IMR-90 (cell line): ENCODE data around the gene COQ8A. TPM values are rescaled to one million over a fixed set of nuclear protein-coding genes. Genes with fewer than 3 reads are reported as not detected.

Experiments used
- ATAC-seq: fragments of 200-7000 bp; cut with Tn5 transposase; 2 replicates; pipeline ENCODE4 v1.9.1; 2020; ENCODE audit warnings: low read depth, mild to moderate bottlenecking, moderate library complexity
- BruUV-seq: library from RNA; stranded (reverse); fragments of 400-500 nt; replicated peaks from 2 replicates; lab custom pipeline; 2021; lab: Mats Ljungman, UMichigan
- CTCF ChIA-PET: fragments of 300-600 bp; formaldehyde crosslinking; extraction: SDS; loops from one replicate; lab custom pipeline; 2021; ENCODE audit warnings: antibody characterized with exemption; lab: Yijun Ruan, JAX
- POLR2A ChIA-PET: fragments of 300-600 bp; sonication (Branson Sonifier 250); formaldehyde crosslinking; loops from one replicate; lab custom pipeline; 2022; ENCODE audit warnings: antibody characterized with exemption; ENCODE audit not compliant: unreplicated experiment; lab: Charles Lee
- DNase-seq: peaks from one replicate; pipeline ENCODE4 v3.0.0; 2013
- H2AFZ ChIP-seq: replicated peaks from 2 replicates; pipeline ENCODE3; 2013; ENCODE audit warnings: low read length, mild to moderate bottlenecking; ENCODE audit not compliant: poor library complexity
- H2AK5ac ChIP-seq: 2 replicates; pipeline ENCODE4 v1.6.1; 2013; ENCODE audit warnings: low read depth, low read length, inconsistent platforms
- H2AK9ac ChIP-seq: replicated peaks from 2 replicates; pipeline ENCODE3; 2013; ENCODE audit warnings: mild to moderate bottlenecking, low read depth, low read length, moderate library complexity; ENCODE audit not compliant: poor library complexity
- H2BK120ac ChIP-seq: 2 replicates; pipeline ENCODE4 v1.6.1; 2013; ENCODE audit warnings: low read depth, low read length, inconsistent platforms
- H2BK15ac ChIP-seq: 3 replicates; pipeline ENCODE4 v1.6.1; 2013; ENCODE audit warnings: low read depth, low read length, inconsistent platforms
- H2BK20ac ChIP-seq: 2 replicates; pipeline ENCODE4 v1.6.1; 2013; ENCODE audit warnings: low read depth, mild to moderate bottlenecking, inconsistent platforms, low read length, moderate library complexity
- H2BK5ac ChIP-seq: 2 replicates; pipeline ENCODE4 v1.6.1; 2013; ENCODE audit warnings: mild to moderate bottlenecking, low read depth, low read length, inconsistent platforms; ENCODE audit not compliant: poor library complexity, severe bottlenecking
- H3K14ac ChIP-seq: replicated peaks from 2 replicates; pipeline ENCODE4 v1.6.1; 2013; ENCODE audit warnings: low read depth, low read length, inconsistent platforms
- H3K18ac ChIP-seq: 2 replicates; pipeline ENCODE4 v1.6.1; 2013; ENCODE audit warnings: low read depth, low read length, control low read depth
- H3K23ac ChIP-seq: 2 replicates; pipeline ENCODE4 v1.6.1; 2013; ENCODE audit warnings: low read depth, low read length, inconsistent platforms
- H3K27ac ChIP-seq: 2 replicates; pipeline ENCODE4 v1.5.1; 2013; ENCODE audit warnings: mild to moderate bottlenecking, control low read depth, low read length; ENCODE audit not compliant: insufficient read depth
- H3K27me3 ChIP-seq: 2 replicates; pipeline ENCODE4 v1.6.1; 2013; ENCODE audit warnings: low read length; ENCODE audit not compliant: control insufficient read depth, insufficient read depth
- H3K36me3 ChIP-seq: 2 replicates; pipeline ENCODE4 v1.6.1; 2013; ENCODE audit warnings: low read length, mixed read lengths; ENCODE audit not compliant: control insufficient read depth, insufficient read depth
- H3K4ac ChIP-seq: 2 replicates; pipeline ENCODE4 v1.6.1; 2013; ENCODE audit warnings: low read depth, low read length, inconsistent platforms
- H3K4me1 ChIP-seq: 2 replicates; pipeline ENCODE4 v1.6.1; 2013; ENCODE audit warnings: low read length, mixed read lengths; ENCODE audit not compliant: control insufficient read depth, insufficient read depth
- H3K4me2 ChIP-seq: 2 replicates; pipeline ENCODE4 v1.6.1; 2013; ENCODE audit warnings: low read depth, mild to moderate bottlenecking, control low read depth, low read length, moderate library complexity
- H3K4me3 ChIP-seq: 2 replicates; pipeline ENCODE4 v1.5.1; 2013; ENCODE audit warnings: low read depth, mild to moderate bottlenecking, control low read depth, low read length, moderate library complexity; ENCODE audit not compliant: insufficient read depth
- H3K56ac ChIP-seq: 2 replicates; pipeline ENCODE4 v1.6.1; 2013; ENCODE audit warnings: low read length, inconsistent platforms; ENCODE audit not compliant: insufficient read depth; ENCODE audit errors: extremely low read depth
- H3K79me1 ChIP-seq, 2 experiments: 2 replicates each; pipeline ENCODE4 v1.6.1; 2013; ENCODE audit warnings: low read length in 2 of 2, inconsistent platforms in 1 of 2, low read depth in 1 of 2
- H3K9ac ChIP-seq: 2 replicates; pipeline ENCODE4 v1.6.1; 2013; ENCODE audit warnings: low read depth, low read length, control low read depth
- H3K9me1 ChIP-seq: 2 replicates; pipeline ENCODE4 v1.6.1; 2013; ENCODE audit warnings: low read length, inconsistent platforms; ENCODE audit not compliant: insufficient read depth
- H3K9me3 ChIP-seq: 2 replicates; pipeline ENCODE4 v1.6.1; 2013; ENCODE audit warnings: low read length; ENCODE audit not compliant: control insufficient read depth, insufficient read depth
- H4K20me1 ChIP-seq: 2 replicates; pipeline ENCODE4 v1.6.1; 2013; ENCODE audit warnings: low read length, inconsistent platforms; ENCODE audit not compliant: insufficient read depth
- H4K5ac ChIP-seq: 2 replicates; pipeline ENCODE4 v1.6.1; 2013; ENCODE audit warnings: mild to moderate bottlenecking, low read depth, low read length, control low read depth
- H4K8ac ChIP-seq, 2 experiments: 2 replicates each; pipeline ENCODE4 v1.6.1; 2013; ENCODE audit warnings: low read depth in 2 of 2, low read length in 2 of 2, control low read depth in 1 of 2, inconsistent platforms in 1 of 2
- H4K91ac ChIP-seq: 2 replicates; pipeline ENCODE4 v1.6.1; 2013; ENCODE audit warnings: low read depth, low read length, inconsistent platforms; ENCODE audit not compliant: insufficient read depth
- BHLHE40 ChIP-seq: fragments of 150-350 bp; IDR thresholded peaks from 2 replicates; pipeline ENCODE4 v1.6.1; 2016; ENCODE audit warnings: mild to moderate bottlenecking, low read depth, low read length
- CEBPB ChIP-seq: IDR thresholded peaks from 2 replicates; pipeline ENCODE4 v1.6.1; 2012; ENCODE audit warnings: low read depth, low read length, improper control_type of control experiment
- CHD1 ChIP-seq: IDR thresholded peaks from 2 replicates; pipeline ENCODE4 v1.6.1; 2012; ENCODE audit warnings: low read depth, low read length, improper control_type of control experiment
- CTCF ChIP-seq: conservative IDR thresholded peaks from 2 replicates; pipeline ENCODE4 v1.5.1; 2012; ENCODE audit warnings: mild to moderate bottlenecking, low read depth, low read length, improper control_type of control experiment
- ELK1 ChIP-seq: fragments of 150-350 bp; IDR thresholded peaks from 2 replicates; pipeline ENCODE4 v1.6.1; 2016; ENCODE audit warnings: low read depth, mild to moderate bottlenecking, low read length, moderate library complexity, borderline replicate concordance
- FOS ChIP-seq: fragments of 150-350 bp; IDR thresholded peaks from 2 replicates; pipeline ENCODE4 v1.6.1; 2016; ENCODE audit warnings: low read depth, low read length
- MAFK ChIP-seq: IDR thresholded peaks from 2 replicates; pipeline ENCODE4 v1.6.1; 2012; ENCODE audit warnings: low read depth, low read length, improper control_type of control experiment
- MAZ ChIP-seq: IDR thresholded peaks from 2 replicates; pipeline ENCODE4 v1.6.1; 2012; ENCODE audit warnings: low read depth, mild to moderate bottlenecking, low read length, improper control_type of control experiment, moderate library complexity, borderline replicate concordance
- MXI1 ChIP-seq: IDR thresholded peaks from 2 replicates; pipeline ENCODE4 v1.6.1; 2012; ENCODE audit warnings: low read depth, mild to moderate bottlenecking, low read length, moderate library complexity, borderline replicate concordance
- NFE2L2 ChIP-seq: fragments of 150-350 bp; IDR thresholded peaks from 2 replicates; pipeline ENCODE4 v1.6.1; 2016; ENCODE audit warnings: low read depth, mild to moderate bottlenecking, low read length
- POLR2A ChIP-seq: IDR thresholded peaks from 2 replicates; pipeline ENCODE4 v1.6.1; 2012; ENCODE audit warnings: mild to moderate bottlenecking, low read depth, low read length
- RAD21 ChIP-seq: IDR thresholded peaks from 2 replicates; pipeline ENCODE4 v1.6.1; 2012; ENCODE audit warnings: low read length, improper control_type of control experiment
- RCOR1 ChIP-seq: IDR thresholded peaks from 2 replicates; pipeline ENCODE4 v1.6.1; 2012; ENCODE audit warnings: mild to moderate bottlenecking, low read length, improper control_type of control experiment; ENCODE audit not compliant: insufficient replicate concordance
- RFX5 ChIP-seq: IDR thresholded peaks from 2 replicates; pipeline ENCODE4 v1.8.0; 2012; ENCODE audit warnings: low read depth, mild to moderate bottlenecking, low read length, moderate library complexity
- SMC3 ChIP-seq: fragments of 150-350 bp; IDR thresholded peaks from 2 replicates; pipeline ENCODE4 v1.6.1; 2016; ENCODE audit warnings: low read depth, mild to moderate bottlenecking, antibody characterized with exemption, low read length, moderate library complexity
- WGBS, 2 experiments: methylation state at CpG; one replicate each; pipeline versions ENCODE4 v1.1.5 to v1.1.7; 2013; ENCODE audit warnings: missing lambda C conversion rate in 2 of 2; ENCODE audit not compliant: insufficient read length in 1 of 2; ENCODE audit errors: extremely low coverage in 2 of 2; 5-methylcytosine and 5-hydroxymethylcytosine counted together
- dilution Hi-C: fragments of 300-500 bp; cut with HindIII; formaldehyde crosslinking; loops from one replicate; pipeline ENCODE4 v1.14.3; 2018; ENCODE audit warnings: low sequenced_read_pairs; ENCODE audit not compliant: unreplicated experiment
- in situ Hi-C: fragments of 300-500 bp; cut with MboI; formaldehyde crosslinking; loops from 3 replicates; pipeline ENCODE4 v1.14.3; 2019; ENCODE audit warnings: low sequenced_read_pairs, inconsistent platforms, mixed read lengths
- intact Hi-C: fragments of 100-400 bp; cut with micrococcal nuclease; formaldehyde crosslinking; loops from 2 replicates; pipeline ENCODE4 v1.10.0; 2022
- polyA plus RNA-seq, 3 experiments: library from polyadenylated mRNA; depleted of rRNA; stranded (reverse); fragments of >200 nt; gene quantifications; 2 replicates each; pipeline ENCODE4 v1.2.3, GENCODE V29; 2012; ENCODE audit warnings: low replicate concordance in 1 of 3
- total RNA-seq: library from RNA; depleted of rRNA; stranded (reverse); fragments of >200 nt; gene quantifications from 2 replicates; pipeline ENCODE4 v1.2.3, GENCODE V29; 2012
- TF ChIP-seq, protein P1 (sequence below): fragments of 150-350 bp; IDR thresholded peaks from 2 replicates; pipeline ENCODE4 v1.6.1; 2017; ENCODE audit warnings: mild to moderate bottlenecking, antibody characterized with exemption, low read length, low read depth

The COQ8A gene
- total and polyA plus RNA-seq, 2 of the 4 experiments (the other 2 are of a cell fraction) = 3.8 to 6.1 TPM

- DNase-seq (no peak), ATAC-seq (no peak)
- no peak overlapping the region for H2BK5ac ChIP-seq
- no peaks in the 10 kb centered on the region for H3K79me1 ChIP-seq
- H3K14ac ChIP-seq = no peak overlapping the region
- no peak overlapping the region for H4K91ac ChIP-seq
- H3K9me1 ChIP-seq = peaks cover 5% of the 10 kb centered on the region; the same call in 1 of the 2 replicates
- H3K4ac ChIP-seq = no peak overlapping the region
- no peak overlapping the region for H3K4me3 ChIP-seq
- TF ChIP-seq RAD21 (no peak), BHLHE40 (no peak), SMC3 (no peak), MAZ (no peak), RCOR1 (no peak), MXI1 (no peak), POLR2A (no peak), CTCF (no peak), NFE2L2 (no peak), RFX5 (no peak), ELK1 (no peak), CHD1 (no peak), CEBPB (no peak), FOS (no peak), MAFK (no peak)
- TF ChIP-seq, protein P1, sequence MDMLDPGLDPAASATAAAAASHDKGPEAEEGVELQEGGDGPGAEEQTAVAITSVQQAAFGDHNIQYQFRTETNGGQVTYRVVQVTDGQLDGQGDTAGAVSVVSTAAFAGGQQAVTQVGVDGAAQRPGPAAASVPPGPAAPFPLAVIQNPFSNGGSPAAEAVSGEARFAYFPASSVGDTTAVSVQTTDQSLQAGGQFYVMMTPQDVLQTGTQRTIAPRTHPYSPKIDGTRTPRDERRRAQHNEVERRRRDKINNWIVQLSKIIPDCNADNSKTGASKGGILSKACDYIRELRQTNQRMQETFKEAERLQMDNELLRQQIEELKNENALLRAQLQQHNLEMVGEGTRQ = no peak
- H2BK20ac ChIP-seq = no peak overlapping the region
- H3K27me3 ChIP-seq = no peaks in the 10 kb centered on the region
- H2BK15ac ChIP-seq = no peak overlapping the region
- H3K18ac ChIP-seq = no peak overlapping the region
- no peak overlapping the region for H3K4me2 ChIP-seq
- CTCF ChIA-PET = no interaction called here
- H3K23ac ChIP-seq = no peak overlapping the region
- no peaks in the 10 kb centered on the region for H4K20me1 ChIP-seq
- no peak overlapping the region for H3K9ac ChIP-seq
- no peak overlapping the region for H2AK9ac ChIP-seq
- no peak overlapping the region for H2BK120ac ChIP-seq
- POLR2A ChIA-PET = interaction anchor here (0.6 kb wide), 1 partner anchor 17 kb away, joined by 7 read pairs; no protein-coding TSS in a partner anchor
- no TSS peak for BruUV-seq
- H3K4me1 ChIP-seq = no peaks in the 10 kb centered on the region
- no peak overlapping the region for H3K56ac ChIP-seq
- 95% methylated on average over 3 of the region's 8 CpGs; no CpG with 5 or more reads in 1 of the 2 experiments for WGBS, 2 experiments
- H2AFZ ChIP-seq = no peak overlapping the region
- dilution Hi-C loops = no loop called here
- no peak overlapping the region for H3K27ac ChIP-seq
- H3K36me3 ChIP-seq = peaks cover 19% of the 10 kb centered on the region
- H4K8ac ChIP-seq = no peak overlapping the region
- intact Hi-C loops = no loop called here
- in situ Hi-C loops = no loop called here
- no peak overlapping the region for H4K5ac ChIP-seq
- H2AK5ac ChIP-seq = no peak overlapping the region
- H3K9me3 ChIP-seq = no peaks in the 10 kb centered on the region
These were observed 63.1 kb downstream of the COQ8A start for GRCh38 chr1:227003165-227003564.
